Measurements from ENCODE around the gene SLC2A2.

The SLC2A2 gene

DNA sequence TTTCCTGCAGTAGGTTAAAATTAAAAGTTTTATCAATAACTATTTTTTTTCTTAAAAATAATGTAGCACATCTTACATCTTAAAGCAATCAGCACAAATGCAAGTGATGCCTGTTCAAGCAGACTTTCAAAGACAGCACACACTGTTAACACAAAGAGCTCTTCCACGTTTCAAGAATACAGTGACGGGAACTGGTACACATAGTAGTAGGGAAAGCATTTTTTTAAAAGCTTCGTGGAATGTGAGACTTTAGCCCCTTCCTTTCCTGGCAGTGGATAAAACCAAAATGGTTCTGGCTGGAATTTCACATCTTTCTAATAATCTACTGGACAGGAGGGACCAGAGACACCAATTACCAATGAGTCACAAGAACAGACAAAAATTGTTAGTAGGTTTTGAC lies 33.5 kb upstream of the SLC2A2 start:
- no peak for DNase-seq (ENCODE audit: low read depth in 2 of 2)
- no peak overlapping the region for H3K4me3 ChIP-seq (replicated peaks in 1 of 2; ENCODE audit: low read depth in 2 of 2, low read length in 2 of 2)
- TF ChIP-seq, protein P1, sequence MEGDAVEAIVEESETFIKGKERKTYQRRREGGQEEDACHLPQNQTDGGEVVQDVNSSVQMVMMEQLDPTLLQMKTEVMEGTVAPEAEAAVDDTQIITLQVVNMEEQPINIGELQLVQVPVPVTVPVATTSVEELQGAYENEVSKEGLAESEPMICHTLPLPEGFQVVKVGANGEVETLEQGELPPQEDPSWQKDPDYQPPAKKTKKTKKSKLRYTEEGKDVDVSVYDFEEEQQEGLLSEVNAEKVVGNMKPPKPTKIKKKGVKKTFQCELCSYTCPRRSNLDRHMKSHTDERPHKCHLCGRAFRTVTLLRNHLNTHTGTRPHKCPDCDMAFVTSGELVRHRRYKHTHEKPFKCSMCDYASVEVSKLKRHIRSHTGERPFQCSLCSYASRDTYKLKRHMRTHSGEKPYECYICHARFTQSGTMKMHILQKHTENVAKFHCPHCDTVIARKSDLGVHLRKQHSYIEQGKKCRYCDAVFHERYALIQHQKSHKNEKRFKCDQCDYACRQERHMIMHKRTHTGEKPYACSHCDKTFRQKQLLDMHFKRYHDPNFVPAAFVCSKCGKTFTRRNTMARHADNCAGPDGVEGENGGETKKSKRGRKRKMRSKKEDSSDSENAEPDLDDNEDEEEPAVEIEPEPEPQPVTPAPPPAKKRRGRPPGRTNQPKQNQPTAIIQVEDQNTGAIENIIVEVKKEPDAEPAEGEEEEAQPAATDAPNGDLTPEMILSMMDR (IDR thresholded peaks at IDR 0.05; ENCODE audit: low read depth, low read length) = no peak

DNA sequence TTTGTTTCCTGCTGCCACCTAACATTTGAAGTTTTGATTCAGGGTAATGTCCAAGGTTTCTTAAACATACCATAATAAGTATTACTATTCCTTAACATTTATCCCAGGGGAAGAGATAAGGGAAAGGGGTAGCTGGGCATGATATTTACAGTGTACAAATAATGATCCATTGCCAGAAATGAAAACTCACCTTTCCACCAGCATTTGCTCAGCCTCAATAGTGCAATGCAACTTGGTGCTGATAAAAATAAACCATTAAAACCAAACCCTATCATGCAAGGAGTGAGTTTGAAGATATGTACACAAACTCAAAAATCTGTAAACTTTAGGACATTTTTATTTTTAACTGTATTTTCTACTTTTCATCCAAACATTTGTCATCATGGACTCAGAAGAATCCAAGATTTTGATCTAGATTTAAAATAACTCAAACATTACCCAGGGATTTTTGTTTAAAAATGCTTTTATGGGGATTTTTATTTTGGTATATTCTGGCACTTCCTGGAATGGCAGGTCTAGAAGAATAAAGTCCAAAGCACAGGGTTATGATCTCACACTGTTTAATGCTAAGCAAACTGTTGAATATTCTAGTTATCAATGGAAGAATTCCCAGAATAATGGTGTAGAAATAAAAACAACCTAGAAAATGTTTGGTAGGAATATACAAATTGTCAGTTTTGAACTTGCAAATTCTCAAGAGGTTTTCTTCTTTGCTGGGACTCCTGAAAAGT lies 32.5 kb upstream of the SLC2A2 start:
- TF ChIP-seq, protein P1 (IDR thresholded peaks at IDR 0.05; ENCODE audit: low read depth, low read length) = no peak
- no peak overlapping the region for H3K4me3 ChIP-seq (replicated peaks in 1 of 2; ENCODE audit: low read depth in 2 of 2, low read length in 2 of 2)
- no peak for DNase-seq (ENCODE audit: low read depth in 2 of 2)

GRCh38 chr3:171058058-171058457 lies 31.5 kb upstream of the SLC2A2 start:
- DNase-seq (ENCODE audit: low read depth in 2 of 2) = peak; percentile 72 to 85
- TF ChIP-seq, protein P1 (IDR thresholded peaks at IDR 0.05; ENCODE audit: low read depth, low read length) = no peak
- H3K4me3 ChIP-seq (replicated peaks in 1 of 2; ENCODE audit: low read depth in 2 of 2, low read length in 2 of 2) = no peak overlapping the region

GRCh38 chr3:171057072-171057471 lies 30.6 kb upstream of the SLC2A2 start:
- TF ChIP-seq, protein P1 (IDR thresholded peaks at IDR 0.05; ENCODE audit: low read depth, low read length) = no peak
- DNase-seq (ENCODE audit: low read depth in 2 of 2) = no peak
- H3K4me3 ChIP-seq (replicated peaks in 1 of 2; ENCODE audit: low read depth in 2 of 2, low read length in 2 of 2) = no peak overlapping the region

DNA sequence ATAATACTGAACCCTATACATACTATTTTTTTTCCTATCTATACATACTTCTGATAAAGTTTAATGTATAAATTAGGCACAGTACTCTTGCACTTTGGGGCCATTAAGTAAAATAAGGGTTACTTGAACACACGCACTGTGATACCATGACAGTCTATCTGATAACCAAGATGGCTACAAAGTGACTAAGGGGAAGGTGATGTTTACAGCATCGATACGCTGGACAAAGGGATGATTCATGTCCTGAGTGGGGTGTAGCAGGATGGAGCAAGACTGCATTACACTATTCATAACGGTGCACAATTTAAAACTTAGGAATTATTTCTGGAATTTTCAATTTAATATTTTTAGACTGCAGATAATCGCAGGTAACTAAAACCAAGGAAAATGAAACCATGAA lies 30.0 kb upstream of the SLC2A2 start:
- no peak overlapping the region for H3K4me3 ChIP-seq (replicated peaks in 1 of 2; ENCODE audit: low read depth in 2 of 2, low read length in 2 of 2)
- DNase-seq (ENCODE audit: low read depth in 2 of 2) = peak; percentile 47 to 91
- TF ChIP-seq, protein P1 (IDR thresholded peaks at IDR 0.05; ENCODE audit: low read depth, low read length) = no peak

DNA sequence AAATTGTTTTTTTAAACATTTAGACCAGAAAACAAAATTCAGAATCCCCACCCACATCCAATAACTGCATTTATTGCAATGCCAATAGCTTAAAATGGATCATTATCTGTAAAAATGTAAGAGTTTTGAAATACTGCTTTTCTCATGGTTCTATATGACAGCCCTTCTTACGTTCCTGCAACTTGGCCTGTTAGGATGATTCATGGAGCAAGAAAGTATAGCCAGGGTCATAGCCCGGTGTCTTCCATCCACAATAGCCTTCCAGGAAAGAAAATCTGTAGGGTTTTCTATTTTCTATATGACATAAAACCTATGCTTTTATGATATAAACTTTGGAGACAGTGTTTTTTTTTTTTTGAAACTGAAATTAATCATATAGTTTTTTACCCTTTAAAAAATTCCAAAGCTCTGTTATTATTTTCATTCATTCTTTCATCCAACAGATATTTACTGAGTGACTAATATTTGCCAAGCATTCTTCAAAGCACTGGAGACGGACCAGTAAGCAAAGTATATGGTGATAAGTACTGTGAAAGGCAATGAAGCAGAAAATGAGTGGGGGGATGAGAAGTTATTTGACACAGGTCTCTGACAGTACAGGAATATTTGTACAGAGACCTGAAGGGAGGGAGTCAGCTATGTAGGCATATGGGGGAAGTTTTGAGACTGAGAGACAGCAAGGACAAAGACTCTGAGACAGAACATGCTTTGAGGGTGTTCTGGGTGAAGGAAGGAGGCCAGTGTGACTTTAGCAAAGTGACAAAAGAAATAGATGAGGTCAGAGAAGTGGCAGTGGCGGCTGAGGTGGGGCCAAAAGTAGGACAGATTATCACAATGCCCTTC lies 29.0 kb upstream of the SLC2A2 start:
- no peak overlapping the region for H3K4me3 ChIP-seq (replicated peaks in 1 of 2; ENCODE audit: low read depth in 2 of 2, low read length in 2 of 2)
- TF ChIP-seq, protein P1 (IDR thresholded peaks at IDR 0.05; ENCODE audit: low read depth, low read length) = no peak
- DNase-seq (ENCODE audit: low read depth in 2 of 2) = peak; percentile 43 to 79

Data from cardiac fibroblast (primary cell).